ENCODE data around the gene MUC13. TPM values are rescaled to one million over a fixed set of nuclear protein-coding genes. Genes with fewer than 3 reads are reported as not detected.

The MUC13 gene
- total and polyA plus RNA-seq, 2 experiments from 2014 or later: 0.06 TPM; not detected in 1

DNA sequence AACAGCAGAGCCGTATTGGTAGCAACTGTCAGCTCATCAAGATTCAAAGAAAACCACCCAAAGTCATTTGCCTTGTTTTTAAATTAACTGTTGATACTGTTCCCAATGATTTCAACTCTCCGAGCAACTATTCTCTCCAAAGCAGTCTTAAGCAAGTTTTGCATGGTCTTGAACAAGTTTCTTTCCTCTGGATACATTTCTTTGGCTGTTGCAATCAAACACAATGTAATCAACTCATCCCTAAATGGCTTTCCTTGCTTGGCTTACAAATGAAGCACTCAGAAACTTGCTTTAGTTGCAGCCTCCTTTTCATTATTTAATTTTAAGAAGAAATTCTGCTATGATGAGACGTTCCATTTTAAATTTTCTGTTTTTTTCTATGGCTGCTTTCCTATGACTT, 15.5 kb upstream of the MUC13 start:
- Histone ChIP-seq H3K4me1 (ENCODE audit: low read depth) (no peaks in the 10 kb centered on the region), H3K27ac (no peak overlapping the region)

DNA sequence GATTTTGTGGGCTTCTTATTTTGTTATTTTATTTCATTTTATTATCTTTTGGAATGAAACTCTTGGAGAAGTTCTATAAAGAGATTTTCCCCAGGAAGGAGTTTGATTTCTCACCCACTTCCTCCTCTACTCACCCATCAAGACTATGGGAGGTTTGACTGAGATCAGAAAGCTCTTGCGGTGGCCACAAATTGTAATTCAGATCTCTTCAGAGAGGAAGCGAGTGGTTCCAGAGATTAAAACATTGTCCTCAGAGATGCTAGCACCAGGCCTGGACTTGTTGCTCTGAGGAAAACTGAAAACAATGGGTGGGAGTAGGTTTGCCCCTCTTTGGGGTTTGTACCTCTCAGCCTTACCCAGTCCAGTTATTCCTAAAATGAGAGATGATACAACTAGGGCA, 8.1 kb upstream of the MUC13 start:
- Histone ChIP-seq H3K9me3 (ENCODE audit: low read depth) (no peaks in the 10 kb centered on the region), H3K36me3 (no peaks in the 10 kb centered on the region), H3K4me1 (ENCODE audit: low read depth) (no peaks in the 10 kb centered on the region)

More for the DNA sequence above, 15.5 kb upstream of the MUC13 start:
- DNase-seq (ENCODE audit: low read depth in 1 of 2, low spot score in 1 of 2): no peak
- Histone ChIP-seq H3K4me3 (no peak overlapping the region), H3K27me3 (no peaks in the 10 kb centered on the region), H3K36me3 (no peaks in the 10 kb centered on the region), H3K9me3 (ENCODE audit: low read depth) (no peaks in the 10 kb centered on the region)
- TF ChIP-seq, protein P1, sequence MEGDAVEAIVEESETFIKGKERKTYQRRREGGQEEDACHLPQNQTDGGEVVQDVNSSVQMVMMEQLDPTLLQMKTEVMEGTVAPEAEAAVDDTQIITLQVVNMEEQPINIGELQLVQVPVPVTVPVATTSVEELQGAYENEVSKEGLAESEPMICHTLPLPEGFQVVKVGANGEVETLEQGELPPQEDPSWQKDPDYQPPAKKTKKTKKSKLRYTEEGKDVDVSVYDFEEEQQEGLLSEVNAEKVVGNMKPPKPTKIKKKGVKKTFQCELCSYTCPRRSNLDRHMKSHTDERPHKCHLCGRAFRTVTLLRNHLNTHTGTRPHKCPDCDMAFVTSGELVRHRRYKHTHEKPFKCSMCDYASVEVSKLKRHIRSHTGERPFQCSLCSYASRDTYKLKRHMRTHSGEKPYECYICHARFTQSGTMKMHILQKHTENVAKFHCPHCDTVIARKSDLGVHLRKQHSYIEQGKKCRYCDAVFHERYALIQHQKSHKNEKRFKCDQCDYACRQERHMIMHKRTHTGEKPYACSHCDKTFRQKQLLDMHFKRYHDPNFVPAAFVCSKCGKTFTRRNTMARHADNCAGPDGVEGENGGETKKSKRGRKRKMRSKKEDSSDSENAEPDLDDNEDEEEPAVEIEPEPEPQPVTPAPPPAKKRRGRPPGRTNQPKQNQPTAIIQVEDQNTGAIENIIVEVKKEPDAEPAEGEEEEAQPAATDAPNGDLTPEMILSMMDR (IDR thresholded peaks at IDR 0.05; ENCODE audit: low read depth, low read length): no peak

DNA sequence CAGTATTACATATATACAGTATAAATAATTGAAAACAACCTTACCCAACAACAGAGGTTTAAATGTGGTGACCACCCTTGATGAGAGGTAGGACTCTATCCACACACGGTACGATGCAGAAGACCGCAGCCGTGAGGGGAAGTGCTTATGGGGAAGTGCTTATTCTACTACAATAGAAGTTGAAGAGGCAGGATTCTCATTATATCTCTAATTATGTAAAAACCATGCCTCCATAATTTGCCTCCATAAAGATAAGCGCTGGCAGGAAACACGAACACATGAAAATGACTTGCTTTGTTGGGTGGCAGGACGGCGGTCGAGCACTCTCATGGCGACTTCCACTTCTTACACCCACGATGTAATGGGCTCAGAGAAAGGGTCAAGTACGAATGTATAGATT, 7.2 kb upstream of the MUC13 start:
- TF ChIP-seq, protein P1 (IDR thresholded peaks at IDR 0.05; ENCODE audit: low read depth, low read length): no peak
- no peaks in the 10 kb centered on the region for H3K36me3 ChIP-seq
- no peak overlapping the region for H3K4me3 ChIP-seq
- no peak for DNase-seq (ENCODE audit: low read depth in 1 of 2, low spot score in 1 of 2)
- H3K4me1 ChIP-seq (ENCODE audit: low read depth): no peaks in the 10 kb centered on the region
- H3K9me3 ChIP-seq (ENCODE audit: low read depth): no peaks in the 10 kb centered on the region
- no peaks in the 10 kb centered on the region for H3K27me3 ChIP-seq
- H3K27ac ChIP-seq: no peak overlapping the region

More for the DNA sequence above, 8.1 kb upstream of the MUC13 start:
- no peak for DNase-seq (ENCODE audit: low read depth in 1 of 2, low spot score in 1 of 2)
- H3K27ac ChIP-seq: no peak overlapping the region
- TF ChIP-seq, protein P1 (IDR thresholded peaks at IDR 0.05; ENCODE audit: low read depth, low read length): no peak
- H3K27me3 ChIP-seq: no peaks in the 10 kb centered on the region
- H3K4me3 ChIP-seq: no peak overlapping the region

DNA sequence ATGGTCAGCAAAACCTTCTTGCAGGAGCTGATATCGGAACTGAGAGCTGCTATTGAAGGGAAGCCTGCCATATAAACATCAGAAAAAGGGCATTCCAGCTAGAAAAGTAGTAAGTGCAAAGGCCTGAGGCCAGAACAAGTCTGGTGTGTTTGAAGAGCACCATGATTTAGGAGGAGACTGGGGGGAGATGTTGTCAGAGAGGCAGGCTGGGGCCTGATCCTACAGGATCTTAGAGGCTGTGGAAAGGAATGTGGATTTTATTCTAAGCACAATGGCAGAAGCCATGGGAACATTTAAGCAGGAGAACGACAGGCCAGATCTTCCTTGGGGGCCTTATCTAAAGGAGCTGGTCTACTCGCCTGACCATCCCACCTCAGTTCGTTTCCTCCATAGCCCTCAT, 5.1 kb upstream of the MUC13 start:
- TF ChIP-seq, protein P1 (IDR thresholded peaks at IDR 0.05; ENCODE audit: low read depth, low read length): no peak
- Histone ChIP-seq H3K27me3 (no peaks in the 10 kb centered on the region), H3K4me1 (ENCODE audit: low read depth) (no peaks in the 10 kb centered on the region), H3K9me3 (ENCODE audit: low read depth) (no peaks in the 10 kb centered on the region), H3K27ac (no peak overlapping the region), H3K4me3 (no peak overlapping the region), H3K36me3 (no peaks in the 10 kb centered on the region)
- DNase-seq (ENCODE audit: low read depth in 1 of 2, low spot score in 1 of 2): no peak

DNA sequence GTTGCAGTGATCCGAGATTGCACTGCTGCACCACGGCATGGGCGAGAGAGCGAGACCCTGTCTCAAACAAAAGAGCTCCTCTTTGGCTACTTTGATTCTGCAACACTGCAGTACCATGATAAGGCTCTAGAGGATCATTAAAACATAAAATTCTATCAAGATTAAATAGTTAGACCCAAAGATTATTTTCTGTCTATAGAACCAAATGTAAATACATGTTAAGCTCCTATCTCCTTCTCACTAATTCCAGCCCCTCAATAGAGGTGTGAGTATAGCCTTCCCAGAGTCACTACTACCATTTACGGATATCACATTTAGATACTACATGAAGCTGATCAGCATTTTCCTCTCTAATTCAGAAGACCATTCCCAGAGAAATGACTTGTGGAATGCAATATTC, 4.3 kb upstream of the MUC13 start:
- H3K27ac ChIP-seq: no peak overlapping the region
- no peaks in the 10 kb centered on the region for H3K9me3 ChIP-seq (ENCODE audit: low read depth)
- TF ChIP-seq, protein P1 (IDR thresholded peaks at IDR 0.05; ENCODE audit: low read depth, low read length): no peak
- no peak overlapping the region for H3K4me3 ChIP-seq
- no peaks in the 10 kb centered on the region for H3K27me3 ChIP-seq
- no peaks in the 10 kb centered on the region for H3K36me3 ChIP-seq
- H3K4me1 ChIP-seq (ENCODE audit: low read depth): no peaks in the 10 kb centered on the region
- no peak for DNase-seq (ENCODE audit: low read depth in 1 of 2, low spot score in 1 of 2)

DNA sequence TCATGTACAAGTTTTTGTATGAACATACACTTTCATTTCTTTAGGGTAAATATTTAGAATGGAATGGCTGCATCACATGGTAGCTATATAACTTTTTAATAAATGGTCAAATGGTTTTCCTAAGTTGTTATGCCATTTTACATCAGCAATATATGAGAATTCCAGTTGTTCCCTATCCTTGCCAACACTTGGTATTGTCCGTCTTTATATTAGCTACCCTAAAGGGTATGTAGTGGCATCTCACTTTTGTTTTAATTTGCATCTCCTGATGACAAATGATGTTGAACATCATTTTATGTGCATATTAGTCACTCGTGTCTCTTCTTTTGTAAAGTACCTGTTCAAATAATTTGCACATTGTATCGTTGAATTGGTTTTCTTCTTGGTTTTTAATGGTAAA, 2.5 kb upstream of the MUC13 start:
- Histone ChIP-seq H3K27me3 (no peaks in the 10 kb centered on the region), H3K4me3 (no peak overlapping the region), H3K9me3 (ENCODE audit: low read depth) (no peaks in the 10 kb centered on the region), H3K27ac (no peak overlapping the region), H3K4me1 (ENCODE audit: low read depth) (no peaks in the 10 kb centered on the region), H3K36me3 (no peaks in the 10 kb centered on the region)
- TF ChIP-seq, protein P1 (IDR thresholded peaks at IDR 0.05; ENCODE audit: low read depth, low read length): no peak
- DNase-seq (ENCODE audit: low read depth in 1 of 2, low spot score in 1 of 2): no peak

All from cardiac muscle cell (in vitro differentiated cells and primary cell).